Hepatocyte (in vitro differentiated cells): ENCODE measurements around the gene PNPLA4. TPM values are rescaled to one million over a fixed set of nuclear protein-coding genes. Genes with fewer than 3 reads are reported as not detected.

Experiments
- DNase-seq: peaks from one replicate; pipeline ENCODE4 v3.0.0-alpha.2; 2016; ENCODE audit warnings: low spot score
- H2AFZ ChIP-seq: fragments of 200-600 bp; sonication (generic); 2 replicates; pipeline ENCODE4 v1.6.0; 2016; ENCODE audit warnings: antibody characterized with exemption, mild to moderate bottlenecking
- H3K27ac ChIP-seq: fragments of 200-600 bp; sonication (generic); 2 replicates; pipeline ENCODE4 v1.5.1; 2016; ENCODE audit warnings: mild to moderate bottlenecking
- H3K27me3 ChIP-seq: fragments of 200-600 bp; sonication (generic); 2 replicates; pipeline ENCODE4 v1.6.1; 2016
- H3K36me3 ChIP-seq: fragments of 200-600 bp; sonication (generic); replicated peaks from 2 replicates; pipeline ENCODE4 v1.5.1; 2016; ENCODE audit warnings: low read depth; ENCODE audit not compliant: insufficient read depth
- H3K4me1 ChIP-seq: fragments of 200-600 bp; sonication (generic); 2 replicates; pipeline ENCODE4 v1.5.1; 2016; ENCODE audit warnings: mild to moderate bottlenecking, moderate library complexity; ENCODE audit not compliant: insufficient read depth
- H3K4me2 ChIP-seq: fragments of 200-600 bp; sonication (generic); 2 replicates; pipeline ENCODE4 v1.6.0; 2016
- H3K4me3 ChIP-seq: fragments of 200-600 bp; sonication (generic); 2 replicates; pipeline ENCODE4 v1.5.1; 2016; ENCODE audit warnings: mild to moderate bottlenecking
- H3K79me2 ChIP-seq: fragments of 200-600 bp; sonication (generic); 2 replicates; pipeline ENCODE4 v1.6.0; 2017; ENCODE audit warnings: mild to moderate bottlenecking
- H3K9me2 ChIP-seq: fragments of 200-600 bp; sonication (generic); replicated peaks from 2 replicates; pipeline ENCODE4 v1.6.0; 2017; ENCODE audit warnings: mild to moderate bottlenecking; ENCODE audit not compliant: insufficient read depth
- H3K9me3 ChIP-seq: fragments of 200-600 bp; sonication (generic); 2 replicates; pipeline ENCODE4 v1.5.1; 2016; ENCODE audit warnings: low read depth, mild to moderate bottlenecking
- H4K20me1 ChIP-seq: fragments of 200-600 bp; sonication (generic); 2 replicates; pipeline ENCODE4 v1.6.0; 2016; ENCODE audit warnings: mild to moderate bottlenecking; ENCODE audit not compliant: insufficient read depth, poor library complexity, severe bottlenecking
- EZH2 ChIP-seq: fragments of 200-600 bp; sonication (generic); IDR thresholded peaks from 2 replicates; pipeline ENCODE4 v1.6.1; 2016; ENCODE audit warnings: antibody characterized with exemption, mild to moderate bottlenecking, borderline replicate concordance
- EZH2phosphoT487 ChIP-seq: fragments of 200-600 bp; sonication (generic); IDR thresholded peaks from one replicate; pipeline ENCODE4 v1.6.1; 2018; ENCODE audit warnings: antibody characterized with exemption, mild to moderate bottlenecking, low read depth, moderate library complexity; ENCODE audit not compliant: unreplicated experiment, severe bottlenecking
- WGBS: methylation state at CpG from one replicate; pipeline ENCODE4 v1.1.6; 2016; ENCODE audit warnings: low lambda C conversion rate; ENCODE audit errors: missing lambda C conversion rate; 5-methylcytosine and 5-hydroxymethylcytosine counted together
- polyA plus RNA-seq: library from polyadenylated mRNA; unstranded; fragments of >200 nt; fragmentation: Nextera tagmentation; extraction: Ambion mirVana; gene quantifications from 2 replicates; pipeline ENCODE4 v1.2.1, GENCODE V29; 2016
- total RNA-seq: library from RNA; depleted of rRNA; stranded (reverse); fragments of >200 nt; gene quantifications from 2 replicates; pipeline ENCODE4 v1.2.3, GENCODE V29; 2014
- TF ChIP-seq, protein P1 (sequence below): fragments of 200-600 bp; sonication (generic); IDR thresholded peaks from 2 replicates; pipeline ENCODE4 v1.5.1; 2016; ENCODE audit warnings: antibody characterized with exemption, mild to moderate bottlenecking; ENCODE audit not compliant: poor library complexity

Gene PNPLA4
- total and polyA plus RNA-seq, 2 experiments from 2014 or later = 19.8 to 30.3 TPM

DNA sequence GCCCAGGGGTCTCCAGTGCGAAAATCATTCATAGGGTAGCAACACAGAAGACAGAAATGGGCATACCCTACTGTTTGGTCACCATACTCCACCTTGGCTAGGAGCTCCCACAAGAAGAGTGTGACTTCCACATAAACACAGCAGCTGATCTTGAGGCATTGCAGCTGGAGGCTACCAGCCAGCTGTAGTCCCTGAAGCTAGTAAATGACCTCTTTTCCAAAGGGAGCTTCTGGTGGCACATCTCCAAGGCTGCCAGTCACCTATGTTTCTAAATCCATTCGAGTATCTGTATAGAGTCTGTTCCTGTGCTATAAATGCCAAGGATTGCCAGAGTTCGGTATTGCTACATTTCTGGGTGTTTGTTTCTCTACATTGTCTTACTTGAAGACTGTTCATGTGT, 21.3 kb upstream of the PNPLA4 start:
- Histone ChIP-seq H3K4me3 (no peak overlapping the region), H3K36me3 (no peaks in the 10 kb centered on the region), H3K27ac (no peak overlapping the region), H3K9me3 (no peaks in the 10 kb centered on the region), H3K4me2 (no peak overlapping the region), H2AFZ (no peak overlapping the region), H3K4me1 (no peaks in the 10 kb centered on the region), H3K79me2 (no peaks in the 10 kb centered on the region), H3K27me3 (no peaks in the 10 kb centered on the region), H3K9me2 (no peaks in the 10 kb centered on the region), H4K20me1 (no peaks in the 10 kb centered on the region)
- WGBS = 69% methylated on average over 3 of the region's 3 CpGs
- no peak for TF ChIP-seq EZH2phosphoT487
- TF ChIP-seq, protein P1, sequence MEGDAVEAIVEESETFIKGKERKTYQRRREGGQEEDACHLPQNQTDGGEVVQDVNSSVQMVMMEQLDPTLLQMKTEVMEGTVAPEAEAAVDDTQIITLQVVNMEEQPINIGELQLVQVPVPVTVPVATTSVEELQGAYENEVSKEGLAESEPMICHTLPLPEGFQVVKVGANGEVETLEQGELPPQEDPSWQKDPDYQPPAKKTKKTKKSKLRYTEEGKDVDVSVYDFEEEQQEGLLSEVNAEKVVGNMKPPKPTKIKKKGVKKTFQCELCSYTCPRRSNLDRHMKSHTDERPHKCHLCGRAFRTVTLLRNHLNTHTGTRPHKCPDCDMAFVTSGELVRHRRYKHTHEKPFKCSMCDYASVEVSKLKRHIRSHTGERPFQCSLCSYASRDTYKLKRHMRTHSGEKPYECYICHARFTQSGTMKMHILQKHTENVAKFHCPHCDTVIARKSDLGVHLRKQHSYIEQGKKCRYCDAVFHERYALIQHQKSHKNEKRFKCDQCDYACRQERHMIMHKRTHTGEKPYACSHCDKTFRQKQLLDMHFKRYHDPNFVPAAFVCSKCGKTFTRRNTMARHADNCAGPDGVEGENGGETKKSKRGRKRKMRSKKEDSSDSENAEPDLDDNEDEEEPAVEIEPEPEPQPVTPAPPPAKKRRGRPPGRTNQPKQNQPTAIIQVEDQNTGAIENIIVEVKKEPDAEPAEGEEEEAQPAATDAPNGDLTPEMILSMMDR = no peak
- TF ChIP-seq EZH2 = no peak
- no peak for DNase-seq

DNA sequence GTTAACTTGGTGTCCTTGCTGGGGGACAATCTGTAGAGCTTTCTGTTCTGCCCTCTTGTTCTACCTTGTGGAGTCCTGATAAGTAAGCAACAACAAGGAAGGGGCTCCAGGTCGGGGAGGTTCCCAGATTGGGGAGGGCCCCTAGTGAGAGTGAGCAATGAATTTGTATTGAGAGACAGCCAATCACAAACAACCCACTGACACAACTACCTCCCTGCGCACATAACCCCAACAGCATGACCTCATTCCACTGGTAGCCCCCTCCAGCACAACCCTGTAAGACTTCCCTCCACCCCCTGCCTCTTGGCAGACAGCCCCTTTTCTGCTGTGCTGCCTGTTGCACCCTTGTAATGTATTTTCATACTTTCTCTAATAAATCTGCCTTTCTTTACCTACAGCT, 19.7 kb upstream of the PNPLA4 start:
- TF ChIP-seq EZH2phosphoT487 (no peak), EZH2 (no peak)
- TF ChIP-seq, protein P1 = no peak
- no peak overlapping the region for H3K27ac ChIP-seq
- no peak overlapping the region for H3K4me3 ChIP-seq
- no peaks in the 10 kb centered on the region for H3K27me3 ChIP-seq
- H3K36me3 ChIP-seq = no peaks in the 10 kb centered on the region
- no peaks in the 10 kb centered on the region for H3K79me2 ChIP-seq
- no peaks in the 10 kb centered on the region for H4K20me1 ChIP-seq
- DNase-seq = no peak
- H3K9me3 ChIP-seq = no peaks in the 10 kb centered on the region
- WGBS = 58% methylated on average over 2 of the region's 2 CpGs
- H2AFZ ChIP-seq = no peak overlapping the region
- H3K4me1 ChIP-seq = no peaks in the 10 kb centered on the region
- no peak overlapping the region for H3K4me2 ChIP-seq
- H3K9me2 ChIP-seq = no peaks in the 10 kb centered on the region

DNA sequence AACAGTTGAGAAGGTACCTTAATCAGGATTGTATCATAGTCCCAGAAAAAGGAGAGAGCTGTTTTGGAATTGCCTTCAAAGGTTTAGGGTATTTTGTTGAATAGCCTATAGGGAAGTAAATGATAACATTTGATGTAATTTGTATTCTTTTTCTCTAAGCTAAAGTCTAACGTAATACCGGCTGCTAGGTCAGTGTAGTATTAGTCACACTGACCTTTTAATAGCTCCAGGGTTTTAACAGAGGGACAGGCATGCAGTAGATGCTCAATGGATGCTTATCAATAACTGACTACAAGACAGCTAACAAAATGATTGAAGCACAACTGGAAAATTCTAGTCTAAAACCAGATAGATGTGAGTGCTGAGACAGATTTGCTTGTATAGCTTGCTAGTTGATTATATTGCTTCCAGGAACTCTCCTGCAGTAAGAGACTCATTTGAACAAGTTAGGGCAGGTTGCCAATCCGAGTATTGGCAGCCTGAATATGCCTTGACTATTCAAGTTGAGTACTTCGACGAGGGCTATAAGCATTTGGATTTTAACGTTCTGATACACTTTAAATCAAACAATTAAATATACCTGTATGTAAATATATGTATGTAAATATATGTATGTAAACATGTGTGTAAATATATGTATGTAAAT, 16.5 kb upstream of the PNPLA4 start:
- H3K4me2 ChIP-seq = no peak overlapping the region
- H3K27me3 ChIP-seq = no peaks in the 10 kb centered on the region
- H2AFZ ChIP-seq = no peak overlapping the region
- H3K4me1 ChIP-seq = no peaks in the 10 kb centered on the region
- H3K9me3 ChIP-seq = no peaks in the 10 kb centered on the region
- WGBS = 86% methylated on average over 6 of the region's 6 CpGs
- no peaks in the 10 kb centered on the region for H3K9me2 ChIP-seq
- no peaks in the 10 kb centered on the region for H3K79me2 ChIP-seq
- H3K4me3 ChIP-seq = no peak overlapping the region
- DNase-seq = no peak
- H4K20me1 ChIP-seq = no peaks in the 10 kb centered on the region
- H3K27ac ChIP-seq = no peak overlapping the region
- TF ChIP-seq EZH2phosphoT487 (no peak), EZH2 (no peak)
- TF ChIP-seq, protein P1 = no peak
- no peaks in the 10 kb centered on the region for H3K36me3 ChIP-seq
